Measurements from ENCODE around the gene RETN.
A peak's percentile ranks its signal among the peaks of the same experiment; 100 is the strongest.

DNA sequence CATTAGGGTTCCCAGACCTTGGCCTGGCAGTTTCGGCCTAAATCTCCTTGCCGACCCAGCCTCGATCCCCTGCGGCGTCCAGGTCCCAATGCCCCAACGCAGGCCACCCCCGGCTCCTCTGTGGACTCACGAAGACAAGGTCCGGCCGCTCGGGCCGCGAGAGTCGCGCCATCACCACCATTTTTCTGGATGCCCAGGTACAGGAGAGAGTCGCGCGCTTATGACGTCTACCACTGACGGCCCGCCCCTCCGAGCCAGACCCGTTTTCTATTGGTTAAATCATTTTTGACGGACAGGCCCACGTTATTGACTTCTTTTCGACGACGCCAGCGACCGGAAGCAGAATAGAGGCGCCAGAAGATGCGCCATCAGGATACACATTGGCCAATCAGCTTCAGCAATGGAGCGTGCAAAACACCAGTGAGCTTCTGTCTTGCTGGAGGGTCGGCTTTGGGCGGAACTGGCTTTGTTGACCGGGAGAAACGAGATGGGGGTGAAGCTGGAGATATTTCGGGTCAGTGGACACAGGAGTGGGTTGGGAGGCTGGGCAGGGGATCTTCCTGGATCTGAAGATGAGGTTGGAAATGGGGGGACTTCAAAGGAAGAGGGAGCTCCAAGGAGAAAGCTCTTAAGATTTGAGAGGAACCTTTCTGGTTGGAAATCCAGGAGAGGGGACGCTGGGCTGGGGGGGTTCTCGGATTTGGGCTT is 39.3 kb upstream of the RETN start, which contains the start of the genes PET100 and XAB2:
- TF ChIP-seq EZH2 (IDR thresholded peaks at IDR 0.05; ENCODE audit: borderline replicate concordance, low read depth, low read length, severe bottlenecking): no peak
- TF ChIP-seq, protein P1, sequence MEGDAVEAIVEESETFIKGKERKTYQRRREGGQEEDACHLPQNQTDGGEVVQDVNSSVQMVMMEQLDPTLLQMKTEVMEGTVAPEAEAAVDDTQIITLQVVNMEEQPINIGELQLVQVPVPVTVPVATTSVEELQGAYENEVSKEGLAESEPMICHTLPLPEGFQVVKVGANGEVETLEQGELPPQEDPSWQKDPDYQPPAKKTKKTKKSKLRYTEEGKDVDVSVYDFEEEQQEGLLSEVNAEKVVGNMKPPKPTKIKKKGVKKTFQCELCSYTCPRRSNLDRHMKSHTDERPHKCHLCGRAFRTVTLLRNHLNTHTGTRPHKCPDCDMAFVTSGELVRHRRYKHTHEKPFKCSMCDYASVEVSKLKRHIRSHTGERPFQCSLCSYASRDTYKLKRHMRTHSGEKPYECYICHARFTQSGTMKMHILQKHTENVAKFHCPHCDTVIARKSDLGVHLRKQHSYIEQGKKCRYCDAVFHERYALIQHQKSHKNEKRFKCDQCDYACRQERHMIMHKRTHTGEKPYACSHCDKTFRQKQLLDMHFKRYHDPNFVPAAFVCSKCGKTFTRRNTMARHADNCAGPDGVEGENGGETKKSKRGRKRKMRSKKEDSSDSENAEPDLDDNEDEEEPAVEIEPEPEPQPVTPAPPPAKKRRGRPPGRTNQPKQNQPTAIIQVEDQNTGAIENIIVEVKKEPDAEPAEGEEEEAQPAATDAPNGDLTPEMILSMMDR (IDR thresholded peaks at IDR 0.05; ENCODE audit: extremely low read depth in 1 of 2, insufficient read depth in 1 of 2, low read depth in 1 of 2, low read length in 2 of 2): no peak
- peak; percentile 16 for TF ChIP-seq POLR2AphosphoS5 (IDR thresholded peaks at IDR 0.05; ENCODE audit: insufficient read depth, low read depth, low read length)
- TF ChIP-seq, protein P2, sequence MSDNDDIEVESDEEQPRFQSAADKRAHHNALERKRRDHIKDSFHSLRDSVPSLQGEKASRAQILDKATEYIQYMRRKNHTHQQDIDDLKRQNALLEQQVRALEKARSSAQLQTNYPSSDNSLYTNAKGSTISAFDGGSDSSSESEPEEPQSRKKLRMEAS (IDR thresholded peaks at IDR 0.05; ENCODE audit: insufficient read depth, insufficient read length): no peak
- TF ChIP-seq POLR2A (IDR thresholded peaks at IDR 0.05; ENCODE audit: low read depth, low read length): no peak

Measured in endothelial cell of umbilical vein (primary cell).